Measurements from ENCODE around the gene BAX. TPM values are rescaled to one million over a fixed set of nuclear protein-coding genes. Genes with fewer than 3 reads are reported as not detected.

The BAX gene
- polyA plus RNA-seq, 2 of the 4 experiments (the other 2 are of a cell fraction) = 134 to 299 TPM

DNA sequence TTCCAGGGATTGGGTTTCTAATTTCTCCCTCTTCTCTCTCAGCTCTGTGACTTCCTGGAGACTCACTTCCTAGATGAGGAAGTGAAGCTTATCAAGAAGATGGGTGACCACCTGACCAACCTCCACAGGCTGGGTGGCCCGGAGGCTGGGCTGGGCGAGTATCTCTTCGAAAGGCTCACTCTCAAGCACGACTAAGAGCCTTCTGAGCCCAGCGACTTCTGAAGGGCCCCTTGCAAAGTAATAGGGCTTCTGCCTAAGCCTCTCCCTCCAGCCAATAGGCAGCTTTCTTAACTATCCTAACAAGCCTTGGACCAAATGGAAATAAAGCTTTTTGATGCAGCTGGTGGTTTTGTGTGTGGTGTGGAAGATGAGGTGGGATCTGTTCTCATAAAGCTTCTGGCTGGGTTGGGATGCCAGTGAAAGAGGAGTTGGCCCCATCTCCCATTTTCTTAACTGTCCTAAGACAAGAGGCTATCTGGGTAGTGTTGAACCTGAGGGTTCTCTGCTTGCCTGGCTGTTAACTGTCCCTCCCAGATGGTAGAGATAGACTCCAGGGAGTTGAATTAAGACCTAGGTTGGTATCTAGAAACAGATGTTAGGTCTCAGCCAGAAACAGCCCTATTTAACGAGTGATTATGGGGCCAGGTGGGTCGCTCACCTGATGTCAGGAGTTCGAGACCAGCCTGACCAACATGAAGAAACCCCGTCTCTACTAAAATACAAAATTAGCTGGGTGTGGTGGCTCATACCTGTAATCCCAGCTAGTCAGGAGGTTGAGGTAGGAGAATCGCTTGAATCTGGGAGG, 12.1 kb downstream of the BAX start:
- no peaks in the 10 kb centered on the region for H3K9me3 ChIP-seq
- ChIA-PET POLR2A (interaction anchor here (0.6 to 9.6 kb wide), 14 partner anchors 10 to 486 kb away, joined by 3 to 175 read pairs (median 7); partner anchors contain the start of genes BAX, GYS1, NUCB1 and PLEKHA4), CTCF (interaction anchor here (0.6 to 18.4 kb wide), 13 partner anchors 10 to 694 kb away, joined by 3 to 332 read pairs (median 7); partner anchors contain the start of genes BCAT2, GYS1, NUCB1 and RUVBL2)
- DNase-seq (ENCODE audit: low read depth in 1 of 2, low spot score in 1 of 2) (no peak), ATAC-seq (no peak), FAIRE-seq (peak; percentile 36)
- peak overlapping the region; percentile 92 to 96 for H3K27ac ChIP-seq
- peaks cover 54% of the 10 kb centered on the region for H3K4me1 ChIP-seq
- peak overlapping the region; percentile 95 for H3K4me2 ChIP-seq
- TF ChIP-seq NPAS2 (CRISPR knock-in tag; IDR thresholded peaks at IDR 0.05; ENCODE audit: borderline replicate concordance) = no peak
- TF ChIP-seq TFCP2L1 (CRISPR knock-in tag; IDR thresholded peaks at IDR 0.05) = 0 out of 2 replicates have a peak, but pooled peaks have one; percentile 12
- TF ChIP-seq, protein P1, sequence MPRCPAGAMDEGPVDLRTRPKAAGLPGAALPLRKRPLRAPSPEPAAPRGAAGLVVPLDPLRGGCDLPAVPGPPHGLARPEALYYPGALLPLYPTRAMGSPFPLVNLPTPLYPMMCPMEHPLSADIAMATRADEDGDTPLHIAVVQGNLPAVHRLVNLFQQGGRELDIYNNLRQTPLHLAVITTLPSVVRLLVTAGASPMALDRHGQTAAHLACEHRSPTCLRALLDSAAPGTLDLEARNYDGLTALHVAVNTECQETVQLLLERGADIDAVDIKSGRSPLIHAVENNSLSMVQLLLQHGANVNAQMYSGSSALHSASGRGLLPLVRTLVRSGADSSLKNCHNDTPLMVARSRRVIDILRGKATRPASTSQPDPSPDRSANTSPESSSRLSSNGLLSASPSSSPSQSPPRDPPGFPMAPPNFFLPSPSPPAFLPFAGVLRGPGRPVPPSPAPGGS (IDR thresholded peaks at IDR 0.05) = peak; percentile 2; the same call in 1 of the 3 replicates
- no peak for TF ChIP-seq ZFP36 (IDR thresholded peaks at IDR 0.05; ENCODE audit: borderline replicate concordance, partially characterized antibody)
- no peak for TF ChIP-seq CEBPB (IDR thresholded peaks at IDR 0.05)
- TF ChIP-seq NFE2L2 (conservative IDR thresholded peaks at IDR 0.05; ENCODE audit: low read length) = no peak
- TF ChIP-seq HOXB5 (CRISPR knock-in tag; IDR thresholded peaks at IDR 0.05) = no peak
- TF ChIP-seq RFX5 (IDR thresholded peaks at IDR 0.05) = no peak
- TF ChIP-seq, protein P2, sequence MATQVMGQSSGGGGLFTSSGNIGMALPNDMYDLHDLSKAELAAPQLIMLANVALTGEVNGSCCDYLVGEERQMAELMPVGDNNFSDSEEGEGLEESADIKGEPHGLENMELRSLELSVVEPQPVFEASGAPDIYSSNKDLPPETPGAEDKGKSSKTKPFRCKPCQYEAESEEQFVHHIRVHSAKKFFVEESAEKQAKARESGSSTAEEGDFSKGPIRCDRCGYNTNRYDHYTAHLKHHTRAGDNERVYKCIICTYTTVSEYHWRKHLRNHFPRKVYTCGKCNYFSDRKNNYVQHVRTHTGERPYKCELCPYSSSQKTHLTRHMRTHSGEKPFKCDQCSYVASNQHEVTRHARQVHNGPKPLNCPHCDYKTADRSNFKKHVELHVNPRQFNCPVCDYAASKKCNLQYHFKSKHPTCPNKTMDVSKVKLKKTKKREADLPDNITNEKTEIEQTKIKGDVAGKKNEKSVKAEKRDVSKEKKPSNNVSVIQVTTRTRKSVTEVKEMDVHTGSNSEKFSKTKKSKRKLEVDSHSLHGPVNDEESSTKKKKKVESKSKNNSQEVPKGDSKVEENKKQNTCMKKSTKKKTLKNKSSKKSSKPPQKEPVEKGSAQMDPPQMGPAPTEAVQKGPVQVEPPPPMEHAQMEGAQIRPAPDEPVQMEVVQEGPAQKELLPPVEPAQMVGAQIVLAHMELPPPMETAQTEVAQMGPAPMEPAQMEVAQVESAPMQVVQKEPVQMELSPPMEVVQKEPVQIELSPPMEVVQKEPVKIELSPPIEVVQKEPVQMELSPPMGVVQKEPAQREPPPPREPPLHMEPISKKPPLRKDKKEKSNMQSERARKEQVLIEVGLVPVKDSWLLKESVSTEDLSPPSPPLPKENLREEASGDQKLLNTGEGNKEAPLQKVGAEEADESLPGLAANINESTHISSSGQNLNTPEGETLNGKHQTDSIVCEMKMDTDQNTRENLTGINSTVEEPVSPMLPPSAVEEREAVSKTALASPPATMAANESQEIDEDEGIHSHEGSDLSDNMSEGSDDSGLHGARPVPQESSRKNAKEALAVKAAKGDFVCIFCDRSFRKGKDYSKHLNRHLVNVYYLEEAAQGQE (IDR thresholded peaks at IDR 0.05) = 0 out of 2 replicates have a peak, but pooled peaks have one; percentile 5
- TF ChIP-seq RCOR1 (IDR thresholded peaks at IDR 0.05; ENCODE audit: low read depth, low read length) = no peak
- TF ChIP-seq EP300 (IDR thresholded peaks at IDR 0.05) = no peak
- peak; percentile 27 for TF ChIP-seq POLR2A (IDR thresholded peaks at IDR 0.05; ENCODE audit: low read length)
- 6% methylated on average over 10 of the region's 10 CpGs for WGBS (ENCODE audit: missing lambda C conversion rate)
- peak overlapping the region; percentile 66 for H3K4me3 ChIP-seq

DNA sequence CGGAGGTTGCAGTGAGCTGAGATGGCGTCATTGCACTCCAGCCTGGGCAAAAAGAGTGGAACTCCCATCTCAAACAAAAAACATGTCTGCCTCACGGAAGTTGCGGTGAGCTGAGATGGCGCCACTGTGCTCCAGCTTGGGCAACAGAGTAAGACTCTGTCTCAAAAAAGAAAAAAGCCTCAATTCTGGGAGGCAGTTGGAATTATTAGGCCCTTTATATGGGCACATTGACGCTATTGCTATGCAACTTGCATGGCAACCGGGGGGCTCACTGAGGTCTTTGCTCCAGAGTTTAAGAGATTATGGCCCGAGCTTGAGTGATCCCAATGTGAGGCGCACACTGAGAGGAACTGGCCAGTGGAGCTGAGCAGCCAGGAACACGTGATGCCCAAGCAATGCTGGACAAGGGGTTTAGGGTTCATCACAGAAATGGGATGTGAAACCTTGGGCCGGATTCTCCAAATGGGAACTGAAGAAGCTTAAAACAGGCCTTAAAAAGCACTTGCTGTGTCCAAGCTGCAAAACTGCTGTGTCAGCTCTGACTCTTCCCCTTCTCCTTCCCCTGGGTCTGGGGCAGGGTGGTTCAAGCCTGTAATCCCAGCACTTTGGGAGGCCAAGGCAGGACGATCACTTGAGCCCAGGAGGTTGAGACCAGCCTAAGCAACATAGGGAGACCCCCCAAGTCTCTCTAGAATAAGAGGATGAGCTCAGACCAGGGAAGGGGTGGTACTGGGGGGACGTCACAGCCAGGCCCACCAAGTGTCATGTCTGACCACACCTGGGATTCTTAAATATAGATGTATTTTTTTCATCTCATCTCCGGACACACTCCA, 12.9 kb downstream of the BAX start:
- FAIRE-seq = peak; percentile 70
- CTCF ChIA-PET = interaction anchor here (0.7 to 18.4 kb wide), 14 partner anchors 9 to 185 kb away, joined by 3 to 332 read pairs (median 5); partner anchors contain the start of genes BCAT2, GYS1, HSD17B14 and NUCB1
- POLR2A ChIA-PET = interaction anchor here (0.6 to 9.6 kb wide), 12 partner anchors 9 to 485 kb away, joined by 3 to 175 read pairs (median 7); partner anchors contain the start of genes BAX, DHDH, GYS1 and NUCB1
- TF ChIP-seq GATA3 (IDR thresholded peaks at IDR 0.05; ENCODE audit: borderline replicate concordance) (peak; percentile 70), HOXA7 (CRISPR knock-in tag; IDR thresholded peaks at IDR 0.05) (peak; percentile 99), ZNF302 (CRISPR knock-in tag; IDR thresholded peaks at IDR 0.05) (no peak), FOXS1 (CRISPR knock-in tag; IDR thresholded peaks at IDR 0.05) (0 out of 2 replicates have a peak, but pooled peaks have one; percentile 39), FOSL2 (IDR thresholded peaks at IDR 0.05) (no peak), FOSL2 (CRISPR knock-in tag; IDR thresholded peaks at IDR 0.05) (peak; percentile 33), HEYL (CRISPR knock-in tag; IDR thresholded peaks at IDR 0.05) (peak; percentile 31), RAD21 (conservative IDR thresholded peaks at IDR 0.05 in 1 of 2, IDR thresholded peaks at IDR 0.05 in 1 of 2) (0 out of 5 replicates have a peak, but pooled peaks of 1 of the 2 experiments have one; percentile 19), NFE2L2 (conservative IDR thresholded peaks at IDR 0.05; ENCODE audit: low read length) (peak; percentile 18)
- TF ChIP-seq, protein P3, sequence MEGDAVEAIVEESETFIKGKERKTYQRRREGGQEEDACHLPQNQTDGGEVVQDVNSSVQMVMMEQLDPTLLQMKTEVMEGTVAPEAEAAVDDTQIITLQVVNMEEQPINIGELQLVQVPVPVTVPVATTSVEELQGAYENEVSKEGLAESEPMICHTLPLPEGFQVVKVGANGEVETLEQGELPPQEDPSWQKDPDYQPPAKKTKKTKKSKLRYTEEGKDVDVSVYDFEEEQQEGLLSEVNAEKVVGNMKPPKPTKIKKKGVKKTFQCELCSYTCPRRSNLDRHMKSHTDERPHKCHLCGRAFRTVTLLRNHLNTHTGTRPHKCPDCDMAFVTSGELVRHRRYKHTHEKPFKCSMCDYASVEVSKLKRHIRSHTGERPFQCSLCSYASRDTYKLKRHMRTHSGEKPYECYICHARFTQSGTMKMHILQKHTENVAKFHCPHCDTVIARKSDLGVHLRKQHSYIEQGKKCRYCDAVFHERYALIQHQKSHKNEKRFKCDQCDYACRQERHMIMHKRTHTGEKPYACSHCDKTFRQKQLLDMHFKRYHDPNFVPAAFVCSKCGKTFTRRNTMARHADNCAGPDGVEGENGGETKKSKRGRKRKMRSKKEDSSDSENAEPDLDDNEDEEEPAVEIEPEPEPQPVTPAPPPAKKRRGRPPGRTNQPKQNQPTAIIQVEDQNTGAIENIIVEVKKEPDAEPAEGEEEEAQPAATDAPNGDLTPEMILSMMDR (IDR thresholded peaks at IDR 0.05) = no peak
- TF ChIP-seq, protein P4, sequence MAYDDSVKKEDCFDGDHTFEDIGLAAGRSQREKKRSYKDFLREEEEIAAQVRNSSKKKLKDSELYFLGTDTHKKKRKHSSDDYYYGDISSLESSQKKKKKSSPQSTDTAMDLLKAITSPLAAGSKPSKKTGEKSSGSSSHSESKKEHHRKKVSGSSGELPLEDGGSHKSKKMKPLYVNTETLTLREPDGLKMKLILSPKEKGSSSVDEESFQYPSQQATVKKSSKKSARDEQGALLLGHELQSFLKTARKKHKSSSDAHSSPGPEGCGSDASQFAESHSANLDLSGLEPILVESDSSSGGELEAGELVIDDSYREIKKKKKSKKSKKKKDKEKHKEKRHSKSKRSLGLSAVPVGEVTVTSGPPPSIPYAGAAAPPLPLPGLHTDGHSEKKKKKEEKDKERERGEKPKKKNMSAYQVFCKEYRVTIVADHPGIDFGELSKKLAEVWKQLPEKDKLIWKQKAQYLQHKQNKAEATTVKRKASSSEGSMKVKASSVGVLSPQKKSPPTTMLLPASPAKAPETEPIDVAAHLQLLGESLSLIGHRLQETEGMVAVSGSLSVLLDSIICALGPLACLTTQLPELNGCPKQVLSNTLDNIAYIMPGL (CRISPR knock-in tag; IDR thresholded peaks at IDR 0.05; ENCODE audit: borderline replicate concordance) = peak; percentile 28
- TF ChIP-seq, protein P5, sequence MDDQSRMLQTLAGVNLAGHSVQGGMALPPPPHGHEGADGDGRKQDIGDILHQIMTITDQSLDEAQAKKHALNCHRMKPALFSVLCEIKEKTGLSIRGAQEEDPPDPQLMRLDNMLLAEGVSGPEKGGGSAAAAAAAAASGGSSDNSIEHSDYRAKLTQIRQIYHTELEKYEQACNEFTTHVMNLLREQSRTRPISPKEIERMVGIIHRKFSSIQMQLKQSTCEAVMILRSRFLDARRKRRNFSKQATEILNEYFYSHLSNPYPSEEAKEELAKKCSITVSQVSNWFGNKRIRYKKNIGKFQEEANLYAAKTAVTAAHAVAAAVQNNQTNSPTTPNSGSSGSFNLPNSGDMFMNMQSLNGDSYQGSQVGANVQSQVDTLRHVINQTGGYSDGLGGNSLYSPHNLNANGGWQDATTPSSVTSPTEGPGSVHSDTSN (IDR thresholded peaks at IDR 0.05) = peak; percentile 95

More for the DNA sequence above, 12.9 kb downstream of the BAX start:
- Histone ChIP-seq H3K4me1 (peaks cover 46% of the 10 kb centered on the region), H3K4me2 (peak overlapping the region; percentile 95), H3K4me3 (peak overlapping the region; percentile 66), H3K9me3 (no peaks in the 10 kb centered on the region), H3K27ac (peak overlapping the region; percentile 92 to 96)
- ATAC-seq = peak; percentile 1 to 11; a peak in 5 of 6 replicates
- DNase-seq (ENCODE audit: low read depth in 1 of 2, low spot score in 1 of 2) = peak; percentile 60 to 92
- 11% methylated on average over 14 of the region's 14 CpGs for WGBS (ENCODE audit: missing lambda C conversion rate)
